Stimulated activated CD8-positive, alpha-beta memory T cell treated with anti-CD3 and anti-CD28 coated beads, Interleukin-15, amount 100 ng/mL, for 48 hours (primary cell): ENCODE data around the gene SIM2.

Experiments
- DNase-seq, 2 donors: peaks; one replicate each; pipeline ENCODE4 v3.0.0-alpha.2; 2020; ENCODE audit warnings: low read depth in 2 of 2

Gene SIM2

DNA sequence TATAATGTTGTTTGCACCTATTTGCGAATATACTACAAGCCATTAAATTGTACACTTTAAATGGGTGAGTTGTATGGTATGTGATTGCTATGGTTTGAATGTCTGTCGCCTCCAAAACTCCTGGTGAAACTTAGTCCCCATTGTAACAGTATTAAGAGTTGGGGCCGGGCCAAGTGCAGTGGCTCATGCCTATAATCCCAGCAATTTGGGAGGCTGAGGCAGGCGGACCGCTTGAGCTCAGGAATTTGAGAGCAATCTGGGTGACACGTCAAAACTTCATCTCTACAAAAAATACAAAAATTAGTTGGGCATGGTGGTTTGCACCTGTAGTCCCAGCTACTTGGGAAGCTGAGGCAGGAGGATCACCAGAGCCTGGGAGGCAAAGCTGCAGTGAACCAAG lies 12.0 kb upstream of the SIM2 start:
- DNase-seq, result no peak

DNA sequence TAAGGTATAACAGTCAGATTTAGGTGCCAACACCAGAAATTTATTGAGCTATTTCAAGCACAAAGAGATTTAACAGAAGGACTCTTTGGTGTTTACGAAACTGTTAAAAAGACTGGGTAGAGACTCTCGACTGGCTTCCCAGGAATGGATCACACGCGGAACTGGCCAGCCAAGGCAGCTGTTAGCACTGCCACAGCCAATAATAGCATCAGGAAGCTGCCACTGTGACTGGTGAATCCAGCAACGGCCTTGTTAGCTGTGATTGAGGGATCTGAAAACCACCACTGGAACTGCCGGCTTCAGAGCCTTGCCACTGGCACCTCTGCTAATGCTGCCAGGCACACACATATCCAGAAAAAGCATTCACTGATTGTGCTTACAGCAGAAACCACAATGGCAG lies 10.6 kb upstream of the SIM2 start:
- DNase-seq, result no peak

DNA sequence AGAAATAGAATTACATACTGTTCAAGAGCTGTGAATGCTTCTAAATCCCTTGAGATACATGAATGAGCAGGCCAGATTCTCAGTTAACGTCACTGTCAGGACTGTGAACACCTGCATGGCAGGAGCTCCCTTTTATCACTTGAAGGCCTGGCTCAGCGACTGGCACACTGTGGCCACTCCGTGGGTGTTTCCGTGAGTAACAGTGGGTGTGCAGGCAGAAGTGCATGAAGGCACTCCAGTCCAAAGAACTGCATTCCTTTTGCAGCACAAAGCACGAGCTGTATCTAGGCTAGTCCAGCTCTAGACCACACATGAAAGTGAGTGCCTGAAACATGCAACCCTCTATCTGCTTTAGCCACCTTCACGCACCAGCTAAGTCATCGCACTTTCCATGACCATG lies 9.6 kb upstream of the SIM2 start:
- DNase-seq, result no peak

DNA sequence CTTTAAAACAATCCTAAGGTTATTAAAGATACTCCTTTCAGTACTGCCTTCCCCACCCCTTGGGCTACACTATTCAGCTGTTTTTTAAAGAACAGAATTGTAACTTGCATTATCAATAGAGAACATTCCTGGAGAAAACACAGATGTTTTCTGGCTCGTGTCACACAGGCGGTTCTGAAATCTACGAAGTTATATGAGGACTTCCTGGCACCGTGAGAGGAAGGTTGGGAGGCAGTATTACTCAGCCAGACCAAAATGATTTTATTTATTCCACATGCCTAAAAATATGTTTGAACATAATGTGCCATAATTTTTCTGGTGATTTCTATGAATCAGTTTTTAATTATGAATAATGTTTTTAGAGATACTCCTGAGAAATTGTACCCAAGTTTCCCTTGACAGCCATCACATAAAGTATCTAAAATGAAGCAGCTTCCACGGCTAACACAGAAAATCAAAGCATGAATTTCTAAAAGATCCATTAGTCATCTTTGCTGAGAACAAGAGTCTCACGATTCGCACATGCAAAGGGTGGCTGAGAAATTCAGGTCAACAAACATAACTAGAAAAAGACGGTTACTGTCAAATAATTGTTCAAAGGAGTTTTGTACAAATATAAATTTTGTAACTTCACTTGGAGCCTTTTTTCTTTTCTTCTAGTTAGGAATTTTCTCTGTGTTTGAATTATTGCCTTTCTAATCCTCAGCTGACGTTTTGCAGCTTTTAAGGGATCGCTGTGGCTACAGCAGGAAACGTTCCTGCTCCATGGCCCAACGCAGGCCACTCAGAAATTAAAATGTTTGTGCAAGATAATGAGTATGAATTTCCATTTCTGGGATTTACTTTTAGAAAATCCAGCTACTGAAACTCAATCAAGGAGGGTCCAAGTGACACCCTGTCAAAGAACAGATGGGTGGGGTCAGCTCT lies 8.0 kb upstream of the SIM2 start:
- DNase-seq, result no peak

DNA sequence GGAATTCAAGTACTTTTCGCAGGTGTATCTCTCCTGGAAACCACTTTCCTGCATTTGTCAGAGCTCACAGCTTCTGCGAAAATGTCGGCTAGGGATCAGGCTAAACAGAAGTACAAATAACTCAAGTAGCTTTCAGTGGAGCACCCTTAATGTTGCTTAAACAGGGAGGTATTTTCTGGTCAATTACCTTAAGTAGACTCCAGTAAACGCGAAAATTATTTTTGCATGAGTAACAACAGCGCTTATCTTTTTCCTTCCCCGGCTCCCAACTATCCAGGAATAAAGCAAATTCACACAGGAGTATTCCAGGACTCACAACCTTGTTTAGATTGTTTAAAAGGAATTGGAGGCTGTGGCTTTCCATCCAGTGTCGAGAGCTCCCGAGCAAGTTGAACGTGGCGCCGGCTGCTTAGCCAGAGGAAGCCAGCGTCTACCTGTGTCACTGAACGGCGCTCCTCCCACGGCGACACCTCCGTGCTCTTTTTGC lies 7.3 kb upstream of the SIM2 start:
- no peak for DNase-seq

DNA sequence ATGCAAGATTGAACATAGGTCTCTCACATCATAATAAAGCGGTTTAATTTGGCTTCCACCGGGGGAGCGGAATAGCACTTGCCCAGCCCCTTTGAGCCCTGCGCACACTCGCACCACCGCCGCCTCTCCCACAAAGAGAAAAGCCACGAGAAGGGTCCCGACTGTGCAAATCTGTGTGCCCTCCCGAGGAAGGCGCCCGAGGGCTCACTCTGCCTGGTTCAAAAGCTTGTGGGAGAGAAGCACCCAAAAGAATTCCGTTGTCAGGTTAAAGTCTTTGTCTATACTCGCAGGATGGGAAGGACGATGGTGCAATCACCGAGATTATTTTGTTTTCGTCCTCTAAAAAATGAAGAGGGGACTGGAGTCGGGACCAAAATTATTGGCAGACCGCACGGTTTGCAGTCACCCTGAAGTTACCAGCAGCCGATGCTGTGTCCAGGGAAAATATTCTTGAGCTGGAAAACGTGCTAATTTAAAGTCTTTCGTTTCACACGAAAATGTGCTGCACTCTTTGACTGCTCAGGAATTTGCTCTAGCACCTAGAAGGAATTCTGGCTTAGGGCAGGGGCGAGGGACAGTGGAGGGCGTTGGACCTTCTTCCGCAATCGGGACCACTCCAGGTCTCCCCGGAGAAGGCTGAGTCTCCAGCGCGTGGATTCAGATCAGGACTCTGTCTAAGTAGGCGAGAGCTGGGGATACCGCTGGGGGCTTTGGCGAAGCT lies 6.6 kb upstream of the SIM2 start:
- DNase-seq, result no peak

DNA sequence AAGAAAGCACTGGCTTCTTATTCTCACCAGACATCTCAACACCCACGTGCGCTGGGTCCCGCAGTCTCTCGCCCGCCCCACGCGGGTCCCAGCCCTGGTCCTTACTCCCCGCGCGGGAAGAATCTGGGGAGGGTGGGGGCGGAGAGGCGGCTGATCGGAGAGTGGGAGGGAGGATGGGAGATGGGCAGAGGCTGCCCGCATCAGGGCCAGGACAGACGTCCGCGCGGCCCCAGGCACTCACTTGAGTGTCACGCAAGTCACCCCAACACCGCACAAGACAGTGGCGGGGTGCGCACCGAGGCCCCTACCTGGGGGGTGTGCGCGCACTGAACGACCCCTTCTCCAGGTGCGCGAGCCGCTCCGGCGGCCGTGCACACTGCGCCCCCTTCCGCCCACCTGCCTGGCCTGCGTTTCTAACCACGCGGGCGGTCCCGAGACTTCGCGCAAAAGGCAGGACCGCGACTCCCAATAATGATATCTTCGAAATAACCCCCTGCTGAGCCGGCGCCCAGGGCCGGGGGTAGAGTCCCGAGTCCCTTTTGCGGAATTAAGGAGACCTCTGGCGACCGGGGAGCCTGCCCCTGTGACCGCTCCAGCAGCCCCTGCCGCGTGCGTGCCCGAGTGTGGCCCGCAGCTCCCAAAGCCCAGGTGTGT lies 6.0 kb upstream of the SIM2 start:
- no peak for DNase-seq

DNA sequence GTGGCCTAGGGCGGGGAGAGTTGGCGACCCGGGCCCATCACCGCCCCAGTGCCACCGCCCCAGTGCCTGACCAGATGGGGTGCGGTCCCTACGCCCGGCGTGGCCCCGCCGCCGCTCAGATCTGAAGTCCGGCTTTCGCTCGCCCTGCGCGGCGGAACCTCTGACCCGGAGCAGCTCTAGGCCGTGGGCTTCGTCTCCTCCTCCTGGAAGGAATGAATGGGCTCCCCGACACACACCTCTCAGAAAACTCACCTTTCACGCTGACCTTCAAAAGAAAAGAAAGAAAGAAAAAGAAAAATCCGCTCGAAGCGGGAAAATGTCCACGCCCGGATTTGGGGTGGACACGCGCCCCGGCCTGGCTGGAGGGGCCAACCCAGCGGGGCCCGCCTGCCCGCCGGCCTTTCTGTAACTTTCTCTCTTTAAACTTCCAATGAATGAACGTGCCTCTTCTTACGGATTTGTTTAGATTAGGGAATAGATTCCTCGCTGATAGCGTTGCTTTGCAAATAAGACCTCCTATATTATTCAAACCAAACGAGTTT lies 5.4 kb upstream of the SIM2 start:
- no peak for DNase-seq

DNA sequence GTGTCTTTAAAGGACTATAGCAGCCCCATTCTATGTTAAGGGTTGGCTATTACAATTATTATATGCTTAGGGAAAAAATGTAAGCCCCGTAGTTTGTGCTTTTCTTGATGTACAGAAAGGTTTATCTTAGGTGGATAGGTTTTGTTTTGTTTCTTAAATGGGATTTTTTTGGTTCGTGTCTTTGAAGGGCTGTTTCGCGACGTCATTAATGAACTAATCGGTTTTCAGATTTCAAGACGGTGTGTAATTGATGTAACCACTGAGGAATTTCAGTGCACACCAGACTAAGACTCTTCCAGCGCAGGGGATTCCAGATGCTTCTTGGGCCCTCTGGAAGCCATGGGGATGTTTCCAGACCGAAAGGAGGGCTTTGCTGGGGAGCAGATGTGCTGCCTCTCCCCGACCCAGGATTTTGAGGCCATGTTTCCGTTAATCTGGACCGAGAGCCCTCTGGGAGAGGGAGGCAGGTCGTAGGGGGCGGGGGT lies 4.8 kb upstream of the SIM2 start:
- DNase-seq, result no peak

DNA sequence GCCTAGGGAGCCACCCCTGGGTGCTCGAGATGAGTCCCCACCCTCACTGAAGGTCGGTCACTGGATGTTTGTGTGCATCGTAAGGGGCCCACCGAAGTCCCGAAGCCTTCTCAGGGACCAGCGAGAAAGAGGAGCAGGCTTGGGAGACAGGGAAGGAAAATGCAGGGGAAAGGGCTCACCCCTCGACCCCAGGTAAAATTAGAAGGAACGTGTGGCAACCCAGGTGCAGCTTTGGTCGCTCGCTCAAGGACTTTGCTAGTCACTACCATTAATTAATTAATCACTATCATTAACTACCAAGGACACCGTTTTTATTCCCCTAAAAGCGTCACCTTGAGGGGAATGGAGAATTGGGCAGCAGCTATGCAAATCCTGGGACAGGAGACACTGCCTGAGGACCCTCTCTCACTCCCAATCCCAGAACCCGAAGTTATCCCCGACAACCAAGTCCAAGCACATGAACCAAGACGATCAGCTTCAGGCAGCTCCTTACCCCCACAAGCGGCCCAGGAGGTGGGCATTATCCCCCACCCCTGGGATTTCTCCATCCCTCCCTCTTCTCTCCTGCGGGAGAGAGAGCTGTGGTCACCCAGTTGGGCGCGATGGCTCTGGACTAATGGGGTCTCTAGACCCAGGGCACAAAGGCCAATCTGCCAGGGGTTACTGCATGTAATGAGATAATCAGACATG lies 4.2 kb upstream of the SIM2 start:
- no peak for DNase-seq

DNA sequence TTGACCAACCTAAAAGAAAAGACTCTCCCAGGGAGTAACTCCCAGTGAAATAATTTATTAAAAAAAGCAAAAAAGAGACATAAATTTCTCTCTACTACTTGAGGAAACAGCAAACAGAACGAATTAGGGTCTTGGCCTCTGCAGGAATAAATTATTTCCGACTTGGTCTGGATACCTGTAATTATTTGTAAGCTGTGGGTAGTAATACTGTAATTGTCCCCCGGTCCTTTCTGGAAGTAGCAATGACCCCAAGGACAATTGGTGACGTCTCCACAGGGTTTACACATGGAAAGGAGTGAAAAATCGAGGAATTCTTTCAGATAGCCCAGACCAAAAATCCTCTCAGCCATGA lies 3.7 kb upstream of the SIM2 start:
- DNase-seq, result no peak

DNA sequence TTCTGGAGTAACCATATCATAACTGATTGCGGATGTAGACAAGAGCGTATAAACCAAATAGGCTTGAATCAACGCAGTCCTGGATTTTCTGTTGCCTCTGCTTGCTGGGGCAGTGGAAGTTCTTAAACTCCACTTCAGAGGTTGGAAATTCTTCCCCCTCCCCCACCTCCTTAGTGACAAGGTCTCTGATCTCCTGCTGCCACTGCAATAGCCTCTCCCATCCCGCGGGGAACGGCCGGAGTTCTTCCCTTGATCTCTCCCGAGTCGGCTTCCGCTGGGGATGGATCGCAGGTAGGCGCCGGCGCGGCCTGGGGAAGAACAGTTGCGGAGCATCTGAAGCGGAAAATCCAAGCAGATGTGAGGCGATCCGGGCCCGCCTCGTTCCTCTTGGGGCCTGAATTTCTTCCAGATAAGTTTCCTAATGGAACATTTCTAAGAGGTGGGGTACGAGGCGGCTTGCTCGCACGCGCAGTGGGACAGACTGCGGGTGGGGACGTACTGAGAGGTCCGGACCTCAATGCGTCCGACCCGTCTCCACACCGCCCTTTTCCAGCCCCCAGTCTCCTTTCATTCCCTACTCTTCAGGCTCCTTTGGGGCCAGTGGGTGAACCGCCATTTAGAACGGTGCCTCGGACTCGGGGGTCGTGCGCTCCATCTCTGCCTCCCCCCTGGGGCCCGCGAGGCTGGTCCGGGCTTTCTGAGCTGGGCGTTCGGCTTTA lies 3.1 kb upstream of the SIM2 start:
- DNase-seq, result no peak

DNA sequence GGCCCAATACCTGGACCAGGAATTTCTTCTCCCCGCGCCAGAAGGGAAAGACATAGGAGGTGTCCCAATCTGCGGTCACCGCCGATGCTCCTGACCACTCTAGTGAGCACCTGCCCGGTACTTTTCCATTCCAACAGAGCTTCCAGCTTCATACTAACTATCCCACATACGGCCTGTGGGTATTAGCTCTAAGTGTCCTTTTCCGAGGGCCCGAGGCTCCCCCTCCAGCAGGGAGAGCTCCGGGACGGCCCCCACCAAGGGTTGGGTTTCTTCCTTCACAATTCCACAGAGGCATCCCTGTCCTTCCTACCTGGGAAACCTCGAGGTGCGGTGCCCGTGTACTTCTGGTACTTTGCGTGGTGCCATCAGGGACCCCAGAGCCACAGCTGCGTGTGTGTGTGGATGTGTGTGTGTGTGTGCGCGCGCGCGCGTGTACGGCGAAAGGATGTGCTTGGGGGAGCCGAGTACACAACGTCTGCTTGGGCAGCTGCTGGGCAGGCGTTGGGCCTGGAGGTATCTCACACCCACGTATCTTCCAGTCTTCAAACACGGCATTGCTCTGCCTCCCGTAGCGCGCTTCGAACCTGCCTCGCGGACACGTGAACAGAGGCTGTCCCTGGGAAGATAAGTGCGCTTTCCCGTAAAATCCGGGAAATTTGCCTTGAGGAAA lies 2.4 kb upstream of the SIM2 start:
- no peak for DNase-seq

DNA sequence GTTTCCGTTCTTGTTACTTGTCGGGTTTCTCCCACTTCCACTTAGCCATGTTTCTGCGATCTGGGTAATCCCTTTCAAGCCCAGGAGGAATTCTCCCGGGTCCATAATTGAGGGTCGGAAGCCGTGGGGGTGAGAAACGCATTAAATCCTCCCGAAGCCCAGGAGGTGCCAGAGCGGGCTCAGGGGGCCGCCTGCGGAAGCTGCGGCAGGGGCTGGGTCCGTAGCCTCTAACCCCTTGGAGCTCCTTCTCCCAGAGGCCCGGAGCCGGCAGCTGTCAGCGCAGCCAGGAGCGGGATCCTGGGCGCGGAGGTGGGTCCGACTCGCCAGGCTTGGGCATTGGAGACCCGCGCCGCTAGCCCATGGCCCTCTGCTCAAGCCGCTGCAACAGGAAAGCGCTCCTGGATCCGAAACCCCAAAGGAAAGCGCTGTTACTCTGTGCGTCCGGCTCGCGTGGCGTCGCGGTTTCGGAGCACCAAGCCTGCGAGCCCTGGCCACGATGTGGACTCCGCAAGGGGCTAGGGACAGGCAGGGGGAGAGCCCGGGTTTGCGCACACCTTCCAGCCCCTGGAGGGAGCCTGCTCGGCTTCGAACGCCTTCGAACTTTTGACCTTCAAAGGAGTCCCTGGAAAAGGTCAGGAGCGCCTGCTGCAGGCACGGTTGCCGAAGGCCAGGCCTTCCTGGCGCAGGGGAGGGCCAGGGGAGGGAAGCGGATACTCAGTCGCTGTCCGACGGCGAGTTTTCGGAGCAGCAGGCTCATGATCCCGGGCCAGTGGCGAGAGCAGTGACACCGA lies 1.7 kb upstream of the SIM2 start:
- DNase-seq, result no peak

DNA sequence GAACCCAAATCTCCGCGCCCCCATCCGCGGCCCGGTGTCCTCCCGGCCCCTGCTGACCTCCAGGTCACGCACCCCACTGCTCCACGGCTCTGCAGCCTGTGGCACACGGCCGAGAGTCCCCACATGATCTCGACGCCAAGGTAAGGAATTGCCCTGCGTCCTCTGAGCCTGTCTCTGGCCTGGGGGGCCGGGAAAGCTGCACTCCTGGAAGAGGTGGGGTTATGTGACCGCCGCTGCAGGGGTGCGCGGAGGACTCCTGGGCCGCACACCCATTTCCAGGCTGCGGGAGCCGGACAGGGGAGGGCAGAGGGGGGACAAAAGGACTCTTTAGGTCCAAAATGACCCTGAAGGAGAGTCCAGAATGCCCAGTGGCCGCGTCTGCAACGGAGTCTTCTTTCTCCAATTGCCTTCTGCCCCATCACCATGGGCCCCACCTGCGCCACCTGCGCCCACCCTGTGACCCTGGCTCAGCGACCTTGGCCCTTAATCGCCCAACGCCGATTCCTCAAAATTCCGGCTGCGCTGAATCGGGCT lies 997 bp upstream of the SIM2 start:
- DNase-seq, result no peak

DNA sequence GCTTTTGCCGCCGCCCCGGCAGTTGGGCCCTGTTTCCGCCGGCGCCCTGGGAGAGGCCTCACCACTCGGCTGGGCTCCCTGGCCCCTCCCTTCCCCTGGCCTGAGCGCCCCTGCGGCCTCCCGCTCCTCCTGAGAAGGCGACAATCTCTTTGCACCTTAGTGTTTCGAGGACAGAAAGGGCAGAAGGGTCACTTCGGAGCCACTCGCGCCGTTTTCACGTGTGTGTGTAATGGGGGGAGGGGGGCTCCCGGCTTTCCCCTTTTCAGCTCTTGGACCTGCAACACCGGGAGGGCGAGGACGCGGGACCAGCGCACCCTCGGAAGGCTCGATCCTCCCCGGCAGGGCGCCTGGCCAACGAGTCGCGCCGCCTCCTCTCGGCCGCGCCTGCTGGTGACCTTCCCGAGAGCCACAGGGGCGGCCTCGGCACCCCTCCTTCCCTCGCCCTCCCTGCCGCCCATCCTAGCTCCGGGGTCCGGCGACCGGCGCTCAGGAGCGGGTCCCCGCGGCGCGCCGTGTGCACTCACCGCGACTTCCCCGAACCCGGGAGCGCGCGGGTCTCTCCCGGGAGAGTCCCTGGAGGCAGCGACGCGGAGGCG lies 432 bp upstream of the SIM2 start:
- DNase-seq, result no peak

DNA sequence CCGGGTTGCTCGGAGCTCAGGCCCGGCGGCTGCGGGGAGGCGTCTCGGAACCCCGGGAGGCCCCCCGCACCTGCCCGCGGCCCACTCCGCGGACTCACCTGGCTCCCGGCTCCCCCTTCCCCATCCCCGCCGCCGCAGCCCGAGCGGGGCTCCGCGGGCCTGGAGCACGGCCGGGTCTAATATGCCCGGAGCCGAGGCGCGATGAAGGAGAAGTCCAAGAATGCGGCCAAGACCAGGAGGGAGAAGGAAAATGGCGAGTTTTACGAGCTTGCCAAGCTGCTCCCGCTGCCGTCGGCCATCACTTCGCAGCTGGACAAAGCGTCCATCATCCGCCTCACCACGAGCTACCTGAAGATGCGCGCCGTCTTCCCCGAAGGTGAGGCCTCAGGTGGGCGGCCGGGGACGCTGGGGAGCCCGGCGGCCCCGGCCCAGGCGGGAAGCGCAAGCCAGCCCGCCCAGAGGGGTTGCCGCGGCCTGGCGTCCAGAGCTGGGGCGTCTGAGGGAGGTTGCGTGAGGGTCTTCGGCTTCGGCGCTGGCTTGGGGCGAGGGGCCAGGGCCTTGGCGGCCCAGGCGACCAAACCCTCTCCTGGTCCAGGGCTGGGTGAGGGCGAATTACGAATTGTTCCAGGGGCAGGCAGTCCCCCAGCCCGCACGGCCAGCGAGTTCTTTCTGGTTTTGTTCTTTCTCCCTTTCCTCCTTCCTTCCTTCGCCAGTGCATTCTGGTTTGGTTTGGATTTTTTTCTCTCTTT lies 805 bp downstream of the SIM2 start:
- no peak for DNase-seq

DNA sequence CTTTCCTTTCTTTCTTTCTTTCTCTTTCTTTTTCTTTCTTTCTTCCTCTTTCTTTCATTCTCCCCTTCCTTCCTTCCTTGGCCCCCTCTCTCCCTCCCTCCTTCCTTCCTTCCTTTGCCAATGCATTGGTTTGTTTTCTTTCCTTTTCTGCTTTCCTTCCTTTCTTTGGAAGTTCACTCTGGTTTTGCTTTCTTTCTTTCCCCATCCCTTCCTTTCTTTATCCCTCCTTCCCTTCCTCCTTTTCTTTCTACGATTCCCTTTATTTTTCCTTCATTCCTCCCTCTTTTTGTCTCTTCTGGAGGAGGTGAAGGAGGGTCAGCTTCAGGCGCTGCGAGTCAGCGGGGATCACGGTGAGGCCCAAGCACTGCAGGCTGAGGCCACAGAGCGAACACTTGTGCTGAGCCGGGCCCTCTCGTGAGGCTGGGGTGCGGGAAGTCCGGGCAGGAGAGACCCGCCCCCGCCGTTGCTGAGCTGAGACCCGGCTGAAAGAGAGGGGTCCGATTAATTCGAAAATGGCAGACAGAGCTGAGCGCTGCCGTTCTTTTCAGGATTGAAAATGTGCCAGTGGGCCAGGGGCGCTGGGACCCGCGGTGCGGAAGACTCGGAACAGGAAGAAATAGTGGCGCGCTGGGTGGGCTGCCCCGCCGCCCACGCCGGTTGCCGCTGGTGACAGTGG lies 1.5 kb downstream of the SIM2 start:
- DNase-seq, result no peak
